TTC549 (cell line): ENCODE results near the gene ZBTB21.
"Not testable (repeated sequence)": the region's sequence is repeated elsewhere in the genome, so short reads cannot be mapped to it uniquely, and the experiment has no call there.

Experiments used
- FAIRE-seq: peaks from 2 replicates; lab custom pipeline; 2012; peaks lifted over from hg19 to GRCh38; lab: Jason Lieb, UNC

ZBTB21 gene

GRCh38 chr21:42019101-42019605, 9.0 kb upstream of the ZBTB21 start:
- no peak for FAIRE-seq

GRCh38 chr21:42017022-42017421, 6.9 kb upstream of the ZBTB21 start:
- FAIRE-seq = no peak

GRCh38 chr21:42016364-42016985, 6.3 kb upstream of the ZBTB21 start:
- FAIRE-seq = no peak

GRCh38 chr21:42013931-42014330, 3.8 kb upstream of the ZBTB21 start:
- no peak for FAIRE-seq

GRCh38 chr21:42013376-42013775, 3.2 kb upstream of the ZBTB21 start:
- FAIRE-seq = no peak

GRCh38 chr21:42012763-42013329, 2.7 kb upstream of the ZBTB21 start:
- no peak for FAIRE-seq

- FAIRE-seq = no peak
Measured at GRCh38 chr21:42012344-42012743, 2.2 kb upstream of the ZBTB21 start.

- FAIRE-seq = no peak
Measured at GRCh38 chr21:42010507-42011495, 641 bp upstream of the ZBTB21 start.

- FAIRE-seq = no peak
Measured at GRCh38 chr21:42009018-42009830, 936 bp downstream of the ZBTB21 start.

GRCh38 chr21:42007356-42007940, 2.7 kb downstream of the ZBTB21 start:
- FAIRE-seq = no peak

- FAIRE-seq = no peak
Measured at GRCh38 chr21:42006765-42007164, 3.4 kb downstream of the ZBTB21 start.

GRCh38 chr21:42004406-42005199, 5.6 kb downstream of the ZBTB21 start:
- FAIRE-seq = no peak

GRCh38 chr21:42003051-42003461, 7.1 kb downstream of the ZBTB21 start:
- no peak for FAIRE-seq

- no peak for FAIRE-seq
Measured at GRCh38 chr21:42002421-42002958, 7.7 kb downstream of the ZBTB21 start.

GRCh38 chr21:42001781-42002180, 8.4 kb downstream of the ZBTB21 start:
- FAIRE-seq = no peak

GRCh38 chr21:42000908-42001307, 9.3 kb downstream of the ZBTB21 start:
- FAIRE-seq = no peak

- no peak for FAIRE-seq
Measured at GRCh38 chr21:41997657-41998056, 12.5 kb downstream of the ZBTB21 start.

GRCh38 chr21:41995577-41995976, 14.6 kb downstream of the ZBTB21 start:
- no peak for FAIRE-seq

GRCh38 chr21:41994613-41995012, 15.5 kb downstream of the ZBTB21 start:
- not testable (repeated sequence) for FAIRE-seq

GRCh38 chr21:41993744-41994143, 16.4 kb downstream of the ZBTB21 start:
- no peak for FAIRE-seq

GRCh38 chr21:41992576-41992975, 17.6 kb downstream of the ZBTB21 start:
- FAIRE-seq = no peak
